HG02840 (cell line): ENCODE results near the gene QRSL1.
"Not testable (repeated sequence)": the region's sequence is repeated elsewhere in the genome, so short reads cannot be mapped to it uniquely, and the experiment has no call there.

Experiments used
- ATAC-seq: cut with Tn5 transposase; IDR thresholded peaks from one replicate; pipeline ENCODE4 v1.9.1; 2021; ENCODE audit warnings: mild to moderate bottlenecking, moderate library complexity, moderate number of reproducible peaks; ENCODE audit not compliant: unreplicated experiment, low FRiP score

Gene QRSL1

GRCh38 chr6:106629103-106629858, at the start of gene QRSL1, which contains the start of gene RTN4IP1:
Gene QRSL1, plus strand, starts transcription at chr6:106629578. Its CDS starts 104 bp downstream, at chr6:106629682.
Gene RTN4IP1, minus strand, starts transcription at chr6:106629498. Its CDS starts 477 bp downstream, at chr6:106629021.
- ATAC-seq: peak; percentile 74

GRCh38 chr6:106581468-106581867, 47.9 kb upstream of the QRSL1 start:
- ATAC-seq: no peak

GRCh38 chr6:106586815-106587415, 42.5 kb upstream of the QRSL1 start:
- no peak for ATAC-seq

- not testable (repeated sequence) for ATAC-seq
Observed at GRCh38 chr6:106588937-106589336, 40.4 kb upstream of the QRSL1 start.

- no peak for ATAC-seq
Observed at GRCh38 chr6:106591111-106591825, 38.1 kb upstream of the QRSL1 start.

- no peak for ATAC-seq
Observed at GRCh38 chr6:106599440-106599839, 29.9 kb upstream of the QRSL1 start.

GRCh38 chr6:106600329-106600728, 29.0 kb upstream of the QRSL1 start:
- no peak for ATAC-seq

- no peak for ATAC-seq
Observed at GRCh38 chr6:106608080-106608668, 21.2 kb upstream of the QRSL1 start.

GRCh38 chr6:106609699-106610098, 19.7 kb upstream of the QRSL1 start:
- ATAC-seq: no peak

GRCh38 chr6:106611030-106611429, 18.3 kb upstream of the QRSL1 start:
- no peak for ATAC-seq

- no peak for ATAC-seq
Observed at GRCh38 chr6:106612671-106613416, 16.5 kb upstream of the QRSL1 start.

GRCh38 chr6:106613590-106613989, 15.8 kb upstream of the QRSL1 start:
- no peak for ATAC-seq

GRCh38 chr6:106614166-106614565, 15.2 kb upstream of the QRSL1 start:
- ATAC-seq: no peak

GRCh38 chr6:106614592-106615257, 14.7 kb upstream of the QRSL1 start:
- ATAC-seq: no peak

- ATAC-seq: no peak
Observed at GRCh38 chr6:106617302-106617701, 12.1 kb upstream of the QRSL1 start.

GRCh38 chr6:106617857-106618256, 11.5 kb upstream of the QRSL1 start:
- ATAC-seq: no peak

GRCh38 chr6:106618324-106618723, 11.1 kb upstream of the QRSL1 start:
- ATAC-seq: no peak

GRCh38 chr6:106619223-106619622, 10.2 kb upstream of the QRSL1 start:
- ATAC-seq: no peak

GRCh38 chr6:106620931-106621672, 8.3 kb upstream of the QRSL1 start:
- ATAC-seq: no peak
